ENCODE measurements around the gene NEK5.
"Not testable (repeated sequence)": the region's sequence is repeated elsewhere in the genome, so short reads cannot be mapped to it uniquely, and the experiment has no call there.

Gene NEK5

DNA sequence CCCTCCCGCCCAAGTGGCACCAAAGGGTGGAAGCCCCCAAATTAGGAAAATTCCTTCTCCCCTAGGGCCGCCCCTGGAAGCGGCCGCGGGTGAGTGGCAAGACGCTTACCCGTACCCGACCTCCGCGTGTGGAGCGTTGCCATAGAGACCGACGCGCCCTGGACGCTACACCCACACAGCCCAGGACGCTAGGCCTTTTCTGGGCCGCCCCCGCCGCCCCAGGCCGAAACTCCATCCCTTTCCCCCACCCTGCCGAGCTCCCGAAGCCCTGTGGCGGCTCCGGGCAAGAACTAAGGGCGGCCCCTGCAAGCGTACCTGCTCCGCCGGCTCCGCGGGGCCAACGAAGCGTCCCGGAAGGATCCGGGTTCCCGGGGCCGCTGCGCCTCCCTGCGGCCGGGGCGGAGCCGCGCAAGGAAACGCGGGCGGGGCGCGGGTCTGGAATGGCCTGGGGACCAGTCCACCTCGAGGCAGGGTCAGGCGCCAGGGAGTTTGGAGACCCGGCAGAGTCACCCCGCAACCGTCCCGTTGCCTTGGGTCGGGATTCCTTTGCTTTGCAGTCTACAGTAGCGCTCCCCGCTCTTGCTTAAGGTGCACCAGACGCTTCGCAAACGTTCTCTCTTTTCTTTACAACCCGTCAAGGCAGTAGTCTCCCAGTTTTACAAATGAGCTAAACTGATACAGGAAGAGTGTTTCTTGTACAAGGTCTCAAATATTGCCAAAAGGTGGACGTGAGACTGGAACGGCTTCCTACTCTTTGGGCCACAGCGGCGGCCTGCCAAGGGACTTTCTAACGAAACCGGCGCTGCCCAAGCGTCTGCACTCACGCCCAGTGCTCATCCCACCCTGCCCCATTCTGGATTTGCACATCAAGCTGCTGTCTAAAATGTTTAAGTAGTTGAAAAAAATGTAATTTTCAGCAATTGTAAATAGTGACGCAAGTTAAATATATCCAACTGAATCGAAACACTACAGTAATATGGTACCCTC lies at the start of gene NEK5:
TSS of gene NEK5 (minus strand) at position 360 of the 987 bp plus-strand sequence. CDS start 1,591 bp downstream, outside the sequence.
- DNase-seq = peak; percentile 46

GRCh38 chr13:52177276-52177675 lies 48.4 kb upstream of the NEK5 start:
- no peak for DNase-seq

GRCh38 chr13:52173970-52174369 lies 45.1 kb upstream of the NEK5 start:
- not testable (repeated sequence) for DNase-seq

- no peak for DNase-seq
These were observed 44.5 kb upstream of the NEK5 start for GRCh38 chr13:52173373-52173772.

DNA sequence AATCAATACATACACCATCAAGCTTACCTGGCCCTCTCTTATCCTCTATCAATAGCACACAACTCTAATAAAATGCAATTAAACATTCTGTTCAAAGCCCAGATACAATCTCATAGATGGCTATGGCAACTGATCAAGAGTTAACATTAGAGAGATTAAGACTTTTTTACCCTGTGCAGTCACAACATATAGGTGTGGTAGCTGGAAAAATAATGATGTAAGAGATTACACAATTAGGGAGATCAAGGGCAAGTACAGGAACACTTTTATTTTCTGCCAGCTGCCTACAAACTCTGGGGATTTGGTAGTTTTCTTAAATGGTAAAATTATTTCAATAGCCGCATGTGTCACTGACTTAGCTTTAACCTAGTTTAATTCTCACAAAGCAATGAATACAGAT lies 42.8 kb upstream of the NEK5 start:
- not testable (repeated sequence) for DNase-seq

- not testable (repeated sequence) for DNase-seq
These were observed 42.0 kb upstream of the NEK5 start for GRCh38 chr13:52170828-52171391.

GRCh38 chr13:52169839-52170238 lies 41.0 kb upstream of the NEK5 start:
- no peak for DNase-seq

DNA sequence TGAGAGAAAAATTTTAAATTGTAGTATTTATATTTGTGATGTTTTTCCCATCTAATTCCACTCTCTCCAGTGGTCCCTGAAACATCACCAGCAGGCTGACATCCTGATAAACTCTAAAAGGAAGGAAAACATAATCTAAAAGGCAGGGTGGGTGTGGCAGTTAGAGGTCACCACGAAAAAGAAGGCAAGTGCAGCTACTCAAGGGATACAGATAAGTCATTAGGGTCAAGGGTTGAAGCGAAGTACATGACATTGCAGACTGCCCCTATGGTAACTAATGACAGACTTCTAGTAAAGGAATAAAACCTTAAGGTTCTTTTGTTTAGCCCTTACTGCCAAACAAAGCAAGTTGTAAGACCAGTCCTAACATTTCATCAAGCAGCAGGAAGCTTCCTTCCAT lies 36.5 kb upstream of the NEK5 start:
- DNase-seq = no peak

GRCh38 chr13:52164989-52165388 lies 36.1 kb upstream of the NEK5 start:
- no peak for DNase-seq

DNA sequence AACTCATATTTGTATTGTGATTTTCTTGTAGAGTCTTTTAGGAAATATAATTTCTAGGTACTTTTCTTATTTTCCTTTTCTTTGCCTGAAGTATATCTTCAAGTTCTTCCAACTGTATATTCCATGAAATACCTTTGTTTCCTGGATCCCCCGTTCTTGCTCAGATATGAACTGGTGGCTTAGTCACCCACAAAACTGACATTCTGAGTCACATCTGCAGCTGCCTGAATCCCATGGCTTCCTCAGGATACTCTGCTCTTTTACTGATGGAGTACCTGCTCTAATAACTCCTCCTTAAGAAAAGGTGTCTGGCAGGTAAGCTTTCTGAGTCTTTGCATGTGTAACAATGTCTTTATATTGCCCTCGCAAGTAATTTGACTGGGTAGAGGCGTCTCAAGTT lies 35.0 kb upstream of the NEK5 start:
- not testable (repeated sequence) for DNase-seq

- DNase-seq = no peak
These were observed 33.6 kb upstream of the NEK5 start for GRCh38 chr13:52162279-52163101.

DNA sequence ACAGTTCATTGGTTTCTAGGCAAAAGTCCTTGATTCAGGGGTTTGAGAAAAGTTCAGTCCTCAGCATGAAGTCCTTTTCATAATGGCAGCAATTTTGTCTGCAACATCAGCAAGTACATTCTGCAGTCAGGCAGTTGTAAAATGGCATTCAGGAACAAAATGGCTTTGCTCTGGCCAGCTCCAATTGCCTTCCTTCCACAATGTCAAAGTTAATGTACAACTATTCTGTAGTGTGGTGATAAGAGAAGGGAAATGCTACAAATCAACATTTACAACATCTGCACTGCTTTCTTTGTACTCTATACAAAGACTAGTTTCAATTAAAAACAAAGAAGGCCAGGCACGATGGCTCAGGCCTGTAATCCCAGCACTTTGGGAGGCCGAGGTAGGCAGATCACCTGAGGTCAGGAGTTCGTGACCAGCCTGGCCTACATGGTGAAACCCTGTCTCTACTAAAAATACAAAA lies 32.3 kb upstream of the NEK5 start:
- no peak for DNase-seq

DNA sequence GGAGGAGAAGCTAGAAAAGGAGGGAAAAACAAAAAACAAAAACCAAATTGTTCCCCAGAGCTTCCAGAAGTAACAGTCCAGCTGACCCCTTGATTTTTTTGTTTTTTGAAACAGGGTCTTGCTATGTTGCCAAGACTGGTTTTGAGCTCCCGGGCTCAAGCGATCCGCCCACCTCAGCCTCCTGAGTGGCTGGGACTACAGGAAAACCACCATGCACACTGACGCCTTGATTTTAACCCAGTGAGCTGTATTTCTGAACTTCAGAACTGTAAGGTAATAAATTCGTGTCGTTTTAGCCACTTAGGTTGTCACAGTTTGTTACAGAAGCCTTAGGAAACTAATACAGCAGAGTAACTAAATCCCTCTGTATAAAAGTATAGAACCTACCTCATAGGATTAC lies 31.6 kb upstream of the NEK5 start:
- no peak for DNase-seq

GRCh38 chr13:52160053-52160452 lies 31.2 kb upstream of the NEK5 start:
- no peak for DNase-seq

DNA sequence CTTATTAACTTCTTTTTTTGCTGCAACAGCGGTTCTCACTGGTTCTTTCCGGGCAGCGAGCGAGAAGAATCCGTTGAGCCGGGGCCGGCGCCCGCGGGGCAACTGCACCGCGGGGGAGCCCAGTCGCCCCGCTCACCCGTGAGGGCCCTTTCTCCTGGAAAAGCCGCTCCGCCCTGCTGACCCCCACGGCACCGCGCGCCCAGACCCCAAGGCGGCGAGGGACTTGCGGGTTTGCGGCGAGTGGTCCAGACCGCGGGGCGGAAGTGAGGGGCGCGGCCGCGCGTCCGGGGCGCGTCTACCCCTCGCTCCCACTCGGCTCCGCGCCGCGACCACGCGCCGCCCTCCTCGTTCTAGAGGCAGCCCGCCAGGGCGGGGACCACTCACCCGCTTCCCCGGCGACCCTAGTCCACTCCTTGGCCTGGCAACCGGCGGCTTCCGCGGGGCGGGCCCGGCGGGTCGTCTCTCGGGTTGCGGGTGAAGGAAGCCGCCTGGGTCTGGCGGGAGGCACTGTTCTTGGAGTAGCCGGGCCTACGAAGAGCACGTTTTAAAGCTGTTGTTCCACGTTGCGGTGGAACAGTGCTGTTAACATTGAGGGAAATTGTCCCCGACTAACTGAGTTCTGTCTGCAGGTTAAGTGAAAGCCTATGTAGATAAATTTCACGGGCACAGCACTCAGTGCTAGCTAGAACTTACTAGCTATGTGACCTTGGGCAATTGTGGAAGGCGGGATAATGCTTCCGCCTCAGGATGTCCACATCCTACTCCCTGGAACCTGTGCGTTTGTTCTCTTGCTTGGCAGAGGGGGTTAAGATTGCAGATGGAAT lies 30.5 kb upstream of the NEK5 start, which contains the start of gene NEK3:
TSS of gene NEK3 (minus strand) at position 439 of the 824 bp plus-strand sequence. CDS start 3,406 bp downstream, outside the sequence.
- DNase-seq = peak; percentile 51

DNA sequence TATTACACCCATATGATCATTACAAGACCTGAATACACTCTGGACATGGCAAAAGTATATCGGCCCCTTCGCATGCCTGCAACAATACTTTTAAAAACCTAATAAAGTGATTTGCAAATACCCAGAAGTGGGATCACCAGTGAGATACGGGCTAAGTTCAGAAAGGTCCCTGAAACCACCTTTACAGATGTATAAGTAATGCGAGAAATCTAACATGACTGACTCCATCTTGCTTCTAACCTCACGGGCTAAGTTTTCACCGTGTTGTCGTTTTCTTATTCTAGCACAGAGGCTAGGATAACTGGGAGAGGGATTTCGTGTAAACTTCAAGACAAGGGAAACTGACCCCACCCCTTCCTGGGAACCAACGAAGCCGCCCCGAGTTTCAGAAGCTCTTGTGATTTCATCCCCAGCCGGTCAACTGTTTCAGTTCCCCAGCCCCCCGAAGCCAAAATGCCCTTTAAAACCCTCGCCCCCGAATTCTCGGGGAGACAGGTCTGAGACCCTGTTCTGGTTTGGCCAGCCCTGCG lies 29.8 kb upstream of the NEK5 start:
- no peak for DNase-seq

- no peak for DNase-seq
These were observed 27.9 kb upstream of the NEK5 start for GRCh38 chr13:52156724-52157261.

- DNase-seq = no peak
These were observed 26.3 kb upstream of the NEK5 start for GRCh38 chr13:52155177-52155576.

DNA sequence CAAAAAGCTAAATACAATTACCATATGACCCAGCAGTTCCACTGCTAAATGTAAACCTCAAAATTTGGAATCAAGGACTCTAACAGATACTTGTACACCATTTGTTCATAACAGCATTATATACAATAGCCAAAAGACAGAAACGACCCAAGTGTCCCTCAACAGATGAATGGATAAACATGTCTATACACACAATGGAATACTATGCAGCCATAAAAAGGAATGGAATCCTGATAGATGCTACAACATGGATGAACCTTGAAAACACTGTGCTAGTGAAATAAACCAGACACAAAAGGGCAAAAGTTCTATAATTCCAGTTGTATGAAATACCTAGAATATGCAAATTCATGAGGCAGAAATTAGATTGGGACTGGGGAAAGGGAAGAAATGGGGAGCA lies 18.4 kb upstream of the NEK5 start:
- no peak for DNase-seq

GRCh38 chr13:52141299-52141698 lies 12.4 kb upstream of the NEK5 start:
- no peak for DNase-seq

DNA sequence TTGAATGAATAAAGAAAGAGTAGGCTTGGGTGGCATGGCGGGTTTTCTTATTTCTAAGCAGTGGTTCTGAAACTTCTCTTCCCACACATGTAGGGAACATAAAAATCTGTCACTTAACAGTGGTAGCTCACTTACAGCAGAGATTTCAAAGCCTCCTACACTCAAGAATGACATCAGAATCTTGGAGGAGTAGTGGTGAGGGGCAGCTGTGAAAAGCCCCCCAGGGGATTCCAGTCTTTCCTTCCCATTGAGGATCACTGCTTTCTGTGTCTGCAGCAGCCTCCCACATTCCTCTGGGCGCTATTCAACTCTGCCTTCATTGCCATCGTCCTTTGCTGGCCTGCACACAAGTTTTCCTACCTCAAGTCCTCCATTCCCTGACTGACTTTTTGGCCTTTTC lies 8.6 kb upstream of the NEK5 start:
- DNase-seq = no peak

DNA sequence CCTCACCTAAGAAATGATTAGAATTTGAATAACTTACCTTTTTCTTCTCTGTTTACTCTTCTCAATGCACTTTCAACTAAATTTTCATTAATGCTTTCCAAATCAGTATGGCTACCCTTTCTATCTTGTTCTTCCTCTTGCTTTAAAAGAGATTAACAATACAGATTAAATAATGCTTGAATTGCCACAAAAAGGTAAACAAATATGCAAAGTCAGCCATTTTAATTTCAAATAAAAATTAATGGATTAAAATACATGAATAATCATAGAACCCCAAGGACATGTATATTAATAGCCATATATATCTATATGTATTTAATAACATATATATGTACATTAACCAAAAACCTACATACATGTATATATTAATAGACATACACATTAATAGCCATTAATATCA lies 7.9 kb upstream of the NEK5 start:
- no peak for DNase-seq
